SK-N-SH treated with all-trans-retinoic acid at 6 μM for 48 hours (cell line): ENCODE data around the gene OR52K1.

Source experiments
- ATAC-seq: fragments of 200-7000 bp; cut with Tn5 transposase; 3 replicates; pipeline ENCODE4 v1.9.1; 2020; ENCODE audit warnings: mild to moderate bottlenecking, moderate library complexity
- BACH2 ChIP-seq: fragments of 250-450 bp; sonication (Bioruptor Pico); IDR thresholded peaks from 2 replicates; pipeline ENCODE4 v1.9.0; 2021; ENCODE audit warnings: mild to moderate bottlenecking, borderline replicate concordance
- CSRNP3 ChIP-seq: fragments of 250-450 bp; sonication (Bioruptor Pico); IDR thresholded peaks from 2 replicates; pipeline ENCODE4 v1.5.1; 2021; ENCODE audit warnings: mild to moderate bottlenecking, moderate library complexity
- ESRRG ChIP-seq: fragments of 250-450 bp; sonication (Bioruptor Pico); IDR thresholded peaks from 2 replicates; pipeline ENCODE4 v1.6.1; 2021; ENCODE audit warnings: mild to moderate bottlenecking
- GLIS3 ChIP-seq: fragments of 250-450 bp; sonication (Bioruptor Pico); IDR thresholded peaks from 2 replicates; pipeline ENCODE4 v1.5.0; 2020; ENCODE audit warnings: mild to moderate bottlenecking, moderate library complexity
- OSR1 ChIP-seq: fragments of 250-450 bp; sonication (Bioruptor Pico); IDR thresholded peaks from 2 replicates; pipeline ENCODE4 v1.8.0; 2022; ENCODE audit warnings: moderate library complexity, mild to moderate bottlenecking, inconsistent platforms
- PATZ1 ChIP-seq: fragments of 250-450 bp; sonication (Bioruptor Pico); IDR thresholded peaks from 2 replicates; pipeline ENCODE4 v1.8.0; 2020; ENCODE audit warnings: mild to moderate bottlenecking, moderate library complexity, borderline replicate concordance
- POU6F1 ChIP-seq: fragments of 250-450 bp; sonication (Bioruptor Pico); IDR thresholded peaks from 2 replicates; pipeline ENCODE4 v1.8.0; 2021; ENCODE audit warnings: low read depth, mild to moderate bottlenecking, moderate library complexity, borderline replicate concordance
- PPARA ChIP-seq: fragments of 250-450 bp; sonication (Bioruptor Pico); IDR thresholded peaks from 2 replicates; pipeline ENCODE4 v1.5.0; 2020; ENCODE audit warnings: mild to moderate bottlenecking, borderline replicate concordance
- RARB ChIP-seq: fragments of 250-450 bp; sonication (Bioruptor Pico); IDR thresholded peaks from 2 replicates; pipeline ENCODE4 v1.8.0; 2021; ENCODE audit warnings: mild to moderate bottlenecking, moderate library complexity
- SNAI2 ChIP-seq: fragments of 250-450 bp; sonication (Bioruptor Pico); IDR thresholded peaks from 2 replicates; pipeline ENCODE4 v1.5.0; 2020; ENCODE audit warnings: mild to moderate bottlenecking, moderate library complexity
- TCF4 ChIP-seq: fragments of 250-450 bp; sonication (Bioruptor Pico); IDR thresholded peaks from 2 replicates; pipeline ENCODE4 v1.8.0; 2021; ENCODE audit warnings: mild to moderate bottlenecking, moderate library complexity, borderline replicate concordance
- TOX ChIP-seq: fragments of 250-450 bp; sonication (Bioruptor Pico); IDR thresholded peaks from 2 replicates; pipeline ENCODE4 v1.8.0; 2021; ENCODE audit warnings: mild to moderate bottlenecking, moderate library complexity, borderline replicate concordance
- TSHZ2 ChIP-seq: fragments of 250-450 bp; sonication (Bioruptor Pico); IDR thresholded peaks from 2 replicates; pipeline ENCODE4 v1.5.0; 2020; ENCODE audit warnings: mild to moderate bottlenecking, moderate library complexity
- ZC3H10 ChIP-seq: fragments of 250-450 bp; sonication (Bioruptor Pico); IDR thresholded peaks from 2 replicates; pipeline ENCODE4 v1.5.1; 2021; ENCODE audit warnings: mild to moderate bottlenecking, moderate library complexity
- ZFP3 ChIP-seq: fragments of 250-450 bp; sonication (Bioruptor Pico); IDR thresholded peaks from 2 replicates; pipeline ENCODE4 v1.5.0; 2020; ENCODE audit warnings: mild to moderate bottlenecking, moderate library complexity
- ZFP30 ChIP-seq: fragments of 450-650 bp; formaldehyde crosslinking; IDR thresholded peaks from 2 replicates; pipeline ENCODE4 v1.5.0; 2022; ENCODE audit warnings: mild to moderate bottlenecking, moderate library complexity
- ZNF565 ChIP-seq: fragments of 450-650 bp; formaldehyde crosslinking; conservative IDR thresholded peaks from 2 replicates; pipeline ENCODE4 v1.5.0; 2020; ENCODE audit warnings: low read depth, mild to moderate bottlenecking, moderate library complexity
- ZNF70 ChIP-seq: fragments of 450-650 bp; formaldehyde crosslinking; IDR thresholded peaks from 2 replicates; pipeline ENCODE4 v1.5.0; 2020; ENCODE audit warnings: mild to moderate bottlenecking, moderate library complexity
- ZNF8 ChIP-seq: fragments of 450-650 bp; formaldehyde crosslinking; IDR thresholded peaks from 2 replicates; pipeline ENCODE4 v1.5.0; 2020; ENCODE audit warnings: mild to moderate bottlenecking, moderate library complexity

Gene OR52K1

GRCh38 chr11:4454021-4454420 lies 28.4 kb upstream of the OR52K1 start:
- no peak for ATAC-seq
- TF ChIP-seq ESRRG (no peak), GLIS3 (CRISPR knock-in tag) (no peak), ZC3H10 (CRISPR knock-in tag) (no peak), OSR1 (CRISPR knock-in tag) (no peak)

- ATAC-seq, result no peak
- no peak for TF ChIP-seq TOX (CRISPR knock-in tag)
- no peak for TF ChIP-seq CSRNP3 (CRISPR knock-in tag)
- TF ChIP-seq SNAI2 (CRISPR knock-in tag), result no peak
- TF ChIP-seq PATZ1 (CRISPR knock-in tag), result no peak
- TF ChIP-seq ZNF565 (CRISPR knock-in tag), result no peak
- no peak for TF ChIP-seq ZFP3
- TF ChIP-seq TSHZ2 (CRISPR knock-in tag), result no peak
Observed at GRCh38 chr11:4455419-4455818, 27.0 kb upstream of the OR52K1 start.

GRCh38 chr11:4459500-4459899 lies 22.9 kb upstream of the OR52K1 start:
- no peak for ATAC-seq
- no peak for TF ChIP-seq TCF4
- TF ChIP-seq PPARA (CRISPR knock-in tag), result no peak
- no peak for TF ChIP-seq ZNF565 (CRISPR knock-in tag)
- TF ChIP-seq ZNF8 (CRISPR knock-in tag), result no peak
- no peak for TF ChIP-seq CSRNP3 (CRISPR knock-in tag)
- TF ChIP-seq TSHZ2 (CRISPR knock-in tag), result no peak
- no peak for TF ChIP-seq GLIS3 (CRISPR knock-in tag)
- TF ChIP-seq ZFP30 (CRISPR knock-in tag), result no peak

- ATAC-seq, result no peak
- TF ChIP-seq POU6F1, result no peak
- no peak for TF ChIP-seq ESRRG
- no peak for TF ChIP-seq RARB
- no peak for TF ChIP-seq ZFP3
- no peak for TF ChIP-seq GLIS3 (CRISPR knock-in tag)
- TF ChIP-seq CSRNP3 (CRISPR knock-in tag), result no peak
- TF ChIP-seq ZC3H10 (CRISPR knock-in tag), result no peak
- TF ChIP-seq PATZ1 (CRISPR knock-in tag), result no peak
- TF ChIP-seq OSR1 (CRISPR knock-in tag), result no peak
- TF ChIP-seq ZNF70 (CRISPR knock-in tag), result no peak
- no peak for TF ChIP-seq ZNF565 (CRISPR knock-in tag)
- no peak for TF ChIP-seq PPARA (CRISPR knock-in tag)
- no peak for TF ChIP-seq BACH2 (CRISPR knock-in tag)
- TF ChIP-seq TCF4, result no peak
Observed at GRCh38 chr11:4460151-4460550, 22.3 kb upstream of the OR52K1 start.
